Measurements from ENCODE around the gene FIGLA. TPM values are rescaled to one million over a fixed set of nuclear protein-coding genes. Genes with fewer than 3 reads are reported as not detected.
A peak's percentile ranks its signal among the peaks of the same experiment; 100 is the strongest.

Gene FIGLA
- total and polyA plus RNA-seq, 8 donors: not detected

DNA sequence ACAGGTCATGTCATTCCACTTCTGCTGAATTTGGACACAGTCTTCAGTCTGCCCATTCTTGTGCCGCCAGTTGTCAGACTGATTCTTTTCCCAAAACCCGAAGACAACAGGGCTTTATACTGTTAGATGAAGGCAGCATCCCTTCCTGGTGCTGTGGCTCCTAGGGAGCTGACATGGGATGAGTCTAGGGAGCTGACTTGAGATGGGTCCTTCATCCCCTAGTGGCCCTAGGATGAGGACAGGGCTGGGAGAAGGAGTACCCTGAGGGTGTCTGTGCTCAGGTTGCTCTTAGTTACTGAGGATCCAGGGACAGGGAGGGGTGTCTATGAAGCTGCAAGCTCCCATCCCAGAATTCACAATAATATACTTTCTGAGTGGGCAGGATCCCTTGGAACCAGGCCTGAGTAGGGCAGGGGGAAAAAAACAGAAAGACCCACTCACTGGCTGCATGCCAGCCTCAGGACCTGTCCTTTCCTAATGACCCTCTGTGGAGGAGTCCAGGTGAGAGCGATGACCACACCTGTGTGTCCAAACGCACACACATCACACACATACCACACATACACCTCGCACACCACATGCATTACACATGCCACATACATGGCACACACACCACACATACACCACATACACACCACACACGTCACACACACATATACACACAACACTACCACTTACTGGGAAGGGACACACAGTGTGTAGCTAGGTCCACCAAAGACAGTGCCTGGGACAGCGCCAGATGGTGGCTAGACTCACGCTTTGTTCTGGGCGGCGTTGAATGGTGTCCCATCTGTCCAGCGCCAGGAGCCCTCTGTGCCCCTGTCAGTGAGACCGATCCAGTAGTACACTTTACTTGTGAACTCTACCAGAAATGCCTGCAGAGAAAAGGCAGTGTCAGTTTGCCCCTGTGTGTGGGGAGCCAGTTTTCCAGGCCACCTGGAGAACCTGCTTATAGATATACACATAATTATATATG lies 18.8 kb upstream of the FIGLA start:
- no peak overlapping the region for H3K27ac ChIP-seq
- H3K4me3 ChIP-seq: no peak overlapping the region
- no peak for TF ChIP-seq CTCF (IDR thresholded peaks at IDR 0.05)
- H3K27me3 ChIP-seq: peaks cover 0 to 16% of the 10 kb centered on the region in 2 donors
- no peaks in the 10 kb centered on the region for H3K9me3 ChIP-seq
- DNase-seq (no peak), ATAC-seq (no peak)
- intact Hi-C loops (cut with DNase I): no loop called here
- H3K4me1 ChIP-seq: no peaks in the 10 kb centered on the region
- no peaks in the 10 kb centered on the region for H3K36me3 ChIP-seq

DNA sequence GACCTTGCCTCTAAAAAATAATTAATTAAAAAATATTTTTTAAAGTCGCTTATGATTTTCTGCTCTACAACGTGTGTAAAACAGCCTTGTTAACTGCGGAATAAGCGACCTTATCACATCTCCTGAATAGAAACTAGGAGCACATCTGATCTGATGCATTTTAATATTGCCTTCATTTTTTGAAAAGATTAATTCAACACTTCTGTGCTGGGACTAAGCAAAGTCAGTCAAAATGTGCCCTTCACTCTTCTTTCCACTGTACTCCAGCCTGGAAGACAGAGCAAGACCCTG lies 17.3 kb upstream of the FIGLA start:
- TF ChIP-seq CTCF (IDR thresholded peaks at IDR 0.05): no peak
- intact Hi-C loops (cut with DNase I): no loop called here

DNA sequence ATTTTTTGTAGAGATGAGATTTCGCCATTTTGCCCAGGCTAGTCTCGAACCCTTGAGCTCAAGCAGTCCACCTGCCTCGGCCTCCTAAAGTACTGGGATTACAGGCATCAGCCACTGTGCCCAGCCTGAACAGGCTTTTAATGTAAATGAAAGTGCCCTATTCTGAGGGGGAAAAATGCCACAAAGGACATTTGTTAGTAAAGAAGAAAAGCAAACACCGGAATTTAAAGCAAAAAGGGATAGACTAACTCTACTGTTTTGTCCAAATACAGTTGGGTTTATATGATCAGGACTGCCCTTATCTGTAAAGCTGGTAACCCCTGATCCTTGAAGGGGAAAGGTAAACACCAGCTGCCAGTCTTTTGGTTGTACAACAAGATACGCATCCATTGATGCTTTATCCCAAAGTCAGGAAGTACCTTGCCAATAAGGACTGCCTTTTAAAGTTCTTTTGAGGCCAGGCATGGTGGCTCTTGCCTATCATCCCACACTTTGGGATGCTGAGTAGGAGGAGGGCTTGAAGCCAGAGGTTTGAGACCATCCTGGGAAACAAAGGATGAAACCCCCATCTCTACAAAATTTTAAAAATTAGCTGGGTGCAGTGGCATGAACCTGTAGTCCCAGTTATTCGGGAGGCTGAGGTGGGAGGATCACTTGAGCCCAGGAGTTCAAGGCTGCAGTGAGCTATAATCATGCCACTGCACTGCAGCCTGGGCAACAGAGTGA lies 16.8 kb upstream of the FIGLA start:
- intact Hi-C loops (cut with DNase I): no loop called here
- ATAC-seq: no peak

More for the DNA sequence above, 17.3 kb upstream of the FIGLA start:
- no peaks in the 10 kb centered on the region for H3K9me3 ChIP-seq
- H3K36me3 ChIP-seq: no peaks in the 10 kb centered on the region
- no peaks in the 10 kb centered on the region for H3K4me1 ChIP-seq
- peaks cover 0 to 16% of the 10 kb centered on the region in 2 donors for H3K27me3 ChIP-seq
- DNase-seq: no peak
- no peak overlapping the region for H3K4me3 ChIP-seq
- no peak overlapping the region for H3K27ac ChIP-seq
- ATAC-seq: no peak

DNA sequence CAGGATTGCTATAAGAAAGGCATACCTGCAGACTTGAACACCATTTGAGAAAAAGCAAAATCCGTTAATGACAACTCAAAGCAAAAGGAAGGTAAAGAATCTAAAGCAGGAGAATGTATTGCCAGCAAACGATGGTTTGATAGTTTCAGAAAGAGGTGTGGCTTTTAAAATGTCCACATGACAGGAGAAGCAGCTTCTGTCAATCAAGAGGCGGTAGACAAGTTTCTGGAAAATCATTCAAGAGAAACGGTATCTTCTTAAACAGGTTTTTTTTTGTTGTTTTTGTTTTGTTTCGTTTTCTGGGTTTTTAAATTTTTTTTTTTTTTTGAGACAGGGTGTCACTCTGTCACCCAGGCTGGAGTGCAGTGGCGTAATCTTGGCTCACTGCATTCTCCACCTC lies 16.2 kb upstream of the FIGLA start:
- H3K4me1 ChIP-seq: no peaks in the 10 kb centered on the region
- H3K9me3 ChIP-seq: no peaks in the 10 kb centered on the region
- intact Hi-C loops (cut with DNase I): no loop called here
- no peaks in the 10 kb centered on the region for H3K36me3 ChIP-seq
- TF ChIP-seq CTCF (IDR thresholded peaks at IDR 0.05): no peak
- no peak overlapping the region for H3K27ac ChIP-seq
- H3K4me3 ChIP-seq: no peak overlapping the region
- ATAC-seq: no peak
- peaks cover 0 to 16% of the 10 kb centered on the region in 2 donors for H3K27me3 ChIP-seq
- no peak for DNase-seq

More for the DNA sequence above, 16.8 kb upstream of the FIGLA start:
- Histone ChIP-seq H3K27ac (no peak overlapping the region), H3K36me3 (no peaks in the 10 kb centered on the region), H3K4me3 (no peak overlapping the region), H3K4me1 (no peaks in the 10 kb centered on the region), H3K9me3 (no peaks in the 10 kb centered on the region), H3K27me3 (peaks cover 0 to 16% of the 10 kb centered on the region in 2 donors)
- DNase-seq: no peak
- TF ChIP-seq CTCF (IDR thresholded peaks at IDR 0.05): no peak

- intact Hi-C loops (cut with DNase I): no loop called here
- Histone ChIP-seq H3K27me3 (peaks cover 0 to 16% of the 10 kb centered on the region in 2 donors), H3K9me3 (no peaks in the 10 kb centered on the region), H3K36me3 (no peaks in the 10 kb centered on the region), H3K4me1 (no peaks in the 10 kb centered on the region), H3K27ac (no peak overlapping the region), H3K4me3 (no peak overlapping the region)
- no peak for DNase-seq
- ATAC-seq: peak; percentile 85
- no peak for TF ChIP-seq CTCF (IDR thresholded peaks at IDR 0.05)
These were observed 15.6 kb upstream of the FIGLA start for GRCh38 chr2:70806013-70806412.
